Measurements from ENCODE around the gene IL17RC.
"Not testable (repeated sequence)": the region's sequence is repeated elsewhere in the genome, so short reads cannot be mapped to it uniquely, and the experiment has no call there.

IL17RC gene

DNA sequence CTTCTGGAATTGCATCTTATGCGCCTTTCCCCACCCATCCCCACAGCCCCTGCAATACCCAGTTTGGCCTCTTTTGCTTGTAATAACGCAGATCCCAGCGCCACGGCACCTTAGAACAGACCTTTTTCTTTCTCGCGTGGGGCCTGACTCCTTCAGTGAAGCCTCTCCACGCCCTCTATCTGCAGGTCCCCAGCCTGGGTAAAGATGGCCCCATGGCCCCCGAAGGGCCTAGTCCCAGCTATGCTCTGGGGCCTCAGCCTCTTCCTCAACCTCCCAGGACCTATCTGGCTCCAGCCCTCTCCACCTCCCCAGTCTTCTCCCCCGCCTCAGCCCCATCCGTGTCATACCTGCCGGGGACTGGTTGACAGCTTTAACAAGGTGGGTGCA is 17.3 kb downstream of the IL17RC start:
- H3K9ac ChIP-seq (ENCODE audit: insufficient read length, low read depth), result peak overlapping the region; percentile 91
- no peak for DNase-seq (ENCODE audit: low read depth, low spot score)
- no peaks in the 10 kb centered on the region for H3K27me3 ChIP-seq (ENCODE audit: insufficient read depth, insufficient read length)

DNA sequence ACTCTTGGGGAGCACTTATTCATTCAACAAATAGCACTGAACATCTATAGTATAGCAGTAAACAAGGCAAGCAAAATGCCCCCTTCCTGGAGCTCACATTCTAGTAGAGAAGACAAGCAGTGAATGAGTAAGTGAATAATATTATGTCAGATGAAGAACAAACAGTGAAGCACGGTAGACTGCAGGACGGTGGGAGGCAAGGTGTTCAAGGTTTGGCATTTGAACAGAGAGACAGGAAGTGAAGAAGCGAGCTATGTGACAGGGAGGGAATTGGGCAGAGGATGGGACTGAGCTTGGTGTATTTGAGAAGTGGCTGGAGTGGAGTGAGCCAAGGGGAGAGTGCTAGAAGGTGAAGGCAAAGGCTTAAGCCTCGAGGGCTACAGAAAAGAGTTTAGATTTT is 18.1 kb downstream of the IL17RC start:
- no peaks in the 10 kb centered on the region for H3K4me1 ChIP-seq (ENCODE audit: insufficient read depth, insufficient read length)
- TF ChIP-seq YY1 (IDR thresholded peaks at IDR 0.05; ENCODE audit: insufficient read depth, insufficient read length) (no peak), ZNF274 (IDR thresholded peaks at IDR 0.05; ENCODE audit: low read depth, low read length) (no peak), SUZ12 (IDR thresholded peaks at IDR 0.05; ENCODE audit: extremely low read depth, insufficient read depth, insufficient read length) (no peak)
- H3K9me3 ChIP-seq (ENCODE audit: insufficient read depth, low read length), result no peaks in the 10 kb centered on the region
- H3K4me3 ChIP-seq (ENCODE audit: insufficient read length, low read depth), result no peak overlapping the region
- no peaks in the 10 kb centered on the region for H3K27me3 ChIP-seq (ENCODE audit: insufficient read depth, insufficient read length)
- H3K9ac ChIP-seq (ENCODE audit: insufficient read length, low read depth), result peak overlapping the region; percentile 91
- peaks cover 29% of the 10 kb centered on the region for H3K36me3 ChIP-seq (ENCODE audit: insufficient read depth, insufficient read length, low read length)
- no peak for DNase-seq (ENCODE audit: low read depth, low spot score)

More for the DNA sequence above, 17.3 kb downstream of the IL17RC start:
- Histone ChIP-seq H3K4me1 (ENCODE audit: insufficient read depth, insufficient read length) (peaks cover 3% of the 10 kb centered on the region), H3K4me3 (ENCODE audit: insufficient read length, low read depth) (peak overlapping the region; percentile 82), H3K9me3 (ENCODE audit: insufficient read depth, low read length) (no peaks in the 10 kb centered on the region), H3K36me3 (ENCODE audit: insufficient read depth, insufficient read length, low read length) (peaks cover 29% of the 10 kb centered on the region)
- no peak for TF ChIP-seq ZNF274 (IDR thresholded peaks at IDR 0.05; ENCODE audit: low read depth, low read length)
- no peak for TF ChIP-seq SUZ12 (IDR thresholded peaks at IDR 0.05; ENCODE audit: extremely low read depth, insufficient read depth, insufficient read length)
- no peak for TF ChIP-seq YY1 (IDR thresholded peaks at IDR 0.05; ENCODE audit: insufficient read depth, insufficient read length)

DNA sequence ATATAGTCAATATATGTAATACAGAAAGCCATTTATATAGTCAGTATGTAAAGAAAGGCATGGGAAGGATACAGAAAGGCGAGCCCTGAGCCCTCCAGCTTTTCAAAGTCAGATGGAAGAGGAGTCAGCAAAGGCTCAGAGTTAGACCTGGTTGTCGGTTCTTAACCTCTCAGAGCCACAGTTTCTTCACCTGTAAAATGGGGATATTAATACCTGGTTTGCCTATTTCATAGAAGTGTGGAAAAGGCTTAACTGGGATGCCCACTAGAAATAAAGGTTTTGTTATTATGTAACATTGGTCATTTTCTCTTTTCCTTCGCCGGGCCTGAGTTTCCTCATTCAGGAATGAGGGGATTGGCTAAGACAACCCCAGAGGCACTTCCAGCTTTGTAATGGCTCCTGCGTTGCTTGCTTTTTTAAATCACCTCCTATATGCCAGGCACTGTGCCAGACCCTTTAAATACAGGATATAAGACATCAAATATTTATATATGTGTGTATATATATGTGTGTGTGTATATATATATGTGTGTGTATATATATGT is 19.1 kb downstream of the IL17RC start:
- no peak for DNase-seq (ENCODE audit: low read depth, low spot score)
- H3K36me3 ChIP-seq (ENCODE audit: insufficient read depth, insufficient read length, low read length), result peaks cover 34% of the 10 kb centered on the region
- H3K9me3 ChIP-seq (ENCODE audit: insufficient read depth, low read length), result peaks cover 4% of the 10 kb centered on the region; the same call in 1 of the 2 replicates
- TF ChIP-seq ZNF274 (IDR thresholded peaks at IDR 0.05; ENCODE audit: low read depth, low read length) (no peak), YY1 (IDR thresholded peaks at IDR 0.05; ENCODE audit: insufficient read depth, insufficient read length) (no peak), SUZ12 (IDR thresholded peaks at IDR 0.05; ENCODE audit: extremely low read depth, insufficient read depth, insufficient read length) (no peak)
- no peaks in the 10 kb centered on the region for H3K27me3 ChIP-seq (ENCODE audit: insufficient read depth, insufficient read length)
- H3K9ac ChIP-seq (ENCODE audit: insufficient read length, low read depth), result no peak overlapping the region
- no peak overlapping the region for H3K4me3 ChIP-seq (ENCODE audit: insufficient read length, low read depth)
- H3K4me1 ChIP-seq (ENCODE audit: insufficient read depth, insufficient read length), result no peaks in the 10 kb centered on the region

DNA sequence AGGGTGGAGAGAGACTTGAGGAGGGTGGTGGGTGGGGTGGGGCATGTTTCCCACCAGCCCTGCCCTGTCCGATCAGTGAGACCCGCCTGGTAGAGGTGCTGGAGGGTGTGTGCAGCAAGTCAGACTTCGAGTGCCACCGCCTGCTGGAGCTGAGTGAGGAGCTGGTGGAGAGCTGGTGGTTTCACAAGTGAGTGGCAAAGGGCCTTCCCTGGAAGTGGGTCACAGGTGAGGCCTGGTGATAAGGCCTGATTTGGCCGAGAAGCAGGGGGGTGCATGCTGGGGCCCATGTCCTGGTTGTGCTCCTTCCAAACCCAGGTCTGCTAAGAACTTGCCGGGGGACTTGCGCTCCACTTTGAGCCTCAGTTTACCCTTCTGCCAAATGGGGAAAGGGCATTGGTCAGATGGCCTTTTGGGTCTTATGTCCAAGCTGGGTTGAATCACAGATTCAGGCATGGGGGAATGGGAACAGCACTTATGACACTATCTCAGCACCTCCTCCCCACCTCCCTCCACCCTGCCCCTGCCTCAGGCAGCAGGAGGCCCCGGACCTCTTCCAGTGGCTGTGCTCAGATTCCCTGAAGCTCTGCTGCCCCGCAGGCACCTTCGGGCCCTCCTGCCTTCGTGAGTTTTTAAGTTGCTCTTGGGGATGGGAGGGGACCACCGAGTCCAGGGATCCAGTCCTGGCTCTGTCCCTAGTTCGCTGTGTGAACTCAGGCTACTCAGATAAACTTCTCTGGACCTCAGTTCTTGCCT is 20.8 kb downstream of the IL17RC start:
- no peak for DNase-seq (ENCODE audit: low read depth, low spot score)
- Histone ChIP-seq H3K4me3 (ENCODE audit: insufficient read length, low read depth) (no peak overlapping the region), H3K36me3 (ENCODE audit: insufficient read depth, insufficient read length, low read length) (peaks cover 41% of the 10 kb centered on the region), H3K4me1 (ENCODE audit: insufficient read depth, insufficient read length) (no peaks in the 10 kb centered on the region), H3K27me3 (ENCODE audit: insufficient read depth, insufficient read length) (no peaks in the 10 kb centered on the region), H3K9me3 (ENCODE audit: insufficient read depth, low read length) (peaks cover 6% of the 10 kb centered on the region; the same call in 1 of the 2 replicates), H3K9ac (ENCODE audit: insufficient read length, low read depth) (peak overlapping the region; percentile 24)
- TF ChIP-seq SUZ12 (IDR thresholded peaks at IDR 0.05; ENCODE audit: extremely low read depth, insufficient read depth, insufficient read length) (no peak), ZNF274 (IDR thresholded peaks at IDR 0.05; ENCODE audit: low read depth, low read length) (no peak), YY1 (IDR thresholded peaks at IDR 0.05; ENCODE audit: insufficient read depth, insufficient read length) (no peak)

DNA sequence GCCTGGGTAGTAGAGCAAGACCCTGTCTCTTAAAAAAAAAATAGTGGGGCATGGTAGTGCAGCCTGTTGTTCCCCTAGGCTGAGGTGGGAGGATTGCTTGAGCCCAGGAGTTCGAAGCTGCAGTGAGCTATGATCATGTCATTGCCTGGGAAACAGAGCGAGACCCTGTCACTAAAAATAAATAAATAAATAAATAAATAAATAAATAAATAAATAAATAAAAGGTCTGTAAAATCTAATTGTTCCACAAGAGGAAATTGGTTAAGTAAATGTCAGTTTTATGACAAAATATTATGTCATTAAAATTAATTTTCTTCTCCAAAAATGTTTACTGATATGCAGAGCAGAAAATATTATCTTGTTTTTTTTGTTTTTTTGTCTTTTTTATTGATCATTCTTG is 22.1 kb downstream of the IL17RC start:
- Histone ChIP-seq H3K4me3 (ENCODE audit: insufficient read length, low read depth) (no peak overlapping the region), H3K9ac (ENCODE audit: insufficient read length, low read depth) (no peak overlapping the region), H3K27me3 (ENCODE audit: insufficient read depth, insufficient read length) (no peaks in the 10 kb centered on the region), H3K4me1 (ENCODE audit: insufficient read depth, insufficient read length) (peaks cover 4% of the 10 kb centered on the region), H3K36me3 (ENCODE audit: insufficient read depth, insufficient read length, low read length) (peaks cover 53% of the 10 kb centered on the region), H3K9me3 (ENCODE audit: insufficient read depth, low read length) (peaks cover 6% of the 10 kb centered on the region; the same call in 1 of the 2 replicates)
- no peak for TF ChIP-seq ZNF274 (IDR thresholded peaks at IDR 0.05; ENCODE audit: low read depth, low read length)
- no peak for DNase-seq (ENCODE audit: low read depth, low spot score)

DNA sequence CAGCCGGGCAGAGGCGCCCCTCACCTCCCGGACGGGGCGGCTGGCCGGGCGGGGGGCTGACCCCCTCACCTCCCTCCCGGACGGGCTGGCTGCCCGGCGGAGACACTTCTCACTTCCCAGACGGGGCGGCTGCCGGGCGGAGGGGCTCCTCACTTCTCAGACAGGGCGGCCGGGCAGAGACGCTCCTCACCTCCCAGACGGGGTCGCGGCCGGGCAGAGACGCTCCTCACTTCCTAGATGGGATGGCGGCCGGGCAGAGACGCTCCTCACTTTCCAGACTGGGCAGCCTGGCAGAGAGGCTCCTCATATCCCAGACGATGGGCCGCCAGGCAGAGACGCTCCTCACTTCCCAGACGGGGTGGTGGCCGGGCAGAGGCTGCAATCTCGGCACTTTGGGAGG is 23.0 kb downstream of the IL17RC start:
- DNase-seq (ENCODE audit: low read depth, low spot score); H3K4me1 ChIP-seq (ENCODE audit: insufficient read depth, insufficient read length); H3K4me3 ChIP-seq (ENCODE audit: insufficient read length, low read depth); H3K9ac ChIP-seq (ENCODE audit: insufficient read length, low read depth); H3K27me3 ChIP-seq (ENCODE audit: insufficient read depth, insufficient read length); H3K9me3 ChIP-seq (ENCODE audit: insufficient read depth, low read length): not testable (repeated sequence)
- H3K36me3 ChIP-seq (ENCODE audit: insufficient read depth, insufficient read length, low read length), result peaks cover 61% of the 10 kb centered on the region

- TF ChIP-seq ZNF274 (IDR thresholded peaks at IDR 0.05; ENCODE audit: low read depth, low read length) (no peak), SUZ12 (IDR thresholded peaks at IDR 0.05; ENCODE audit: extremely low read depth, insufficient read depth, insufficient read length) (no peak), YY1 (IDR thresholded peaks at IDR 0.05; ENCODE audit: insufficient read depth, insufficient read length) (no peak)
- Histone ChIP-seq H3K9me3 (ENCODE audit: insufficient read depth, low read length) (peaks cover 6% of the 10 kb centered on the region; the same call in 1 of the 2 replicates), H3K9ac (ENCODE audit: insufficient read length, low read depth) (no peak overlapping the region), H3K27me3 (ENCODE audit: insufficient read depth, insufficient read length) (no peaks in the 10 kb centered on the region), H3K4me3 (ENCODE audit: insufficient read length, low read depth) (no peak overlapping the region), H3K4me1 (ENCODE audit: insufficient read depth, insufficient read length) (peaks cover 4% of the 10 kb centered on the region), H3K36me3 (ENCODE audit: insufficient read depth, insufficient read length, low read length) (peaks cover 59% of the 10 kb centered on the region)
- DNase-seq (ENCODE audit: low read depth, low spot score), result no peak
Measured at GRCh38 chr3:9940746-9941145, 23.8 kb downstream of the IL17RC start.
